Stimulated activated CD8-positive, alpha-beta memory T cell treated with anti-CD3 and anti-CD28 coated beads, Interleukin-7, amount 100 ng/mL, for 1 hour (primary cell): ENCODE results near the gene UBAP1L.
"Not testable (repeated sequence)": the region's sequence is repeated elsewhere in the genome, so short reads cannot be mapped to it uniquely, and the experiment has no call there.

Source experiments
- DNase-seq, 2 donors: peaks; one replicate each; pipeline ENCODE4 v3.0.0-alpha.2; 2020; ENCODE audit warnings: low read depth in 2 of 2

UBAP1L gene

DNA sequence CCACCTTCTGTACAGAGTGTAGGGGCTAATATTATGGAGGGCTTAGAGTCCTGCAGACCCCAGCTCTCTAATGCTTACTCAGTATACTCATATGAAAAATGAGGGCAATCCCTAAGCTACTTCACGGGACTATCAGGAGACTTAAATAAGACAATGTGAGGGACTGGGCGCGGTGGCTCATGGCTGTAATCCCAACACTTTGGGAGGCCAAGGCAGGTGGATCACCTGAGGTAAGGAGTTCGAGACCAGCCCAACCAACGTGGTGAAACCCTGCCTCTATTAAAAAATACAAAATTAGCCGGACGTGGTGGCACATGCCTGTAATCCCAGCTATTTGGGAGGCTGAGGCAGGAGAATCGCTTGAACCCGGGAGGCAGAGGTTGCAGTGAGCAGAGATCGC is 15.2 kb downstream of the UBAP1L start:
- not testable (repeated sequence) for DNase-seq

DNA sequence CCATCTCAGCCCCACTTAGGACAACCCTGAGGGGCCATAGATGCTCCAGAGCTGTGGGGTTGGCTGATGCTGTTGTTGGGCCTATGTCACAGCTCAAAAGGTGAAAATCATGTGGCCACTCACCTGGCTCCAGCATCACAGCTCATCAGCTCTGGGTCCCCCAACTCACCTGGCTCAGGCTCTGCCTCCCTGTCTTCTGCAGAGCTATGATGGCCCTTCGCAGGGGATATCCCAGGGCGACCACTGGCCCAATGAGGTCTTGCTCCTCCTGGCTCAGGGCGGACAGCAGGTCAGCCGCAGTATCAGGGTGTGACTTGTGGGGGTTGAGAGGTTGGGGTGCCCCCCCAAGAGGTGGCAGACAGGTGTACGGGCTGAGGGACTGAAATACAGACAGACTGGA is 15.7 kb downstream of the UBAP1L start:
- no peak for DNase-seq

DNA sequence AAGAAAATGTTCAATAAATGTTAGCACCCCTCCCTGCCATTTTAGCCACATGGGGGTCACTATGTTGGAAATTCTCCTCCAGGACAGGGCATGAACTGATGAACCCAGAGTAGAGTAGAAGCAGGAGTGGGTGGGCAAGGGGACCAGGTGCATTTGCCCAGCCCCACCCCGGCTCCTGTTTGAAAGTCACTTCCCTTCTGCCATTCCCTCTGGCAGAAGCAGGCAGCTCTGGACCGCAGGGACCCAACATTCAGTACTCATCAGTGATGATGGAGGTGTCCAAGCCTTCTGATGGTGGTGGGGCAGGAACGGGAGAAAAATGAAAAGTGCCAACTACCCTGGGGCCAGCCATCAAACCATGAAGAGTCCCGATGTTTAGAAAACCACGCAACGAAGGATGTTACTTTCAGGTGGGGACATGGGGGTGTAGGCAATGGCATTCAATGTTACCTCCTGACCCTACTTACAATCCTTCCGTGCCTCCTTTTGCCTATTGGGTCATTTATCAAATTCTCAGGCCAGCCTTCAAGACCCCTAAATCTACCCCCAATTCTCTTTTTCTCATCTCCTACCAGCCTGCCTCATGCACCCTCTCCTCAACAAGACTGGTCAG is 17.2 kb downstream of the UBAP1L start:
- no peak for DNase-seq

- DNase-seq: no peak
Observed at GRCh38 chr15:65096481-65097385, 18.3 kb downstream of the UBAP1L start.

- DNase-seq: no peak
Observed at GRCh38 chr15:65095747-65096104, 19.3 kb downstream of the UBAP1L start.

GRCh38 chr15:65095011-65095746 is 19.8 kb downstream of the UBAP1L start:
- DNase-seq: no peak

DNA sequence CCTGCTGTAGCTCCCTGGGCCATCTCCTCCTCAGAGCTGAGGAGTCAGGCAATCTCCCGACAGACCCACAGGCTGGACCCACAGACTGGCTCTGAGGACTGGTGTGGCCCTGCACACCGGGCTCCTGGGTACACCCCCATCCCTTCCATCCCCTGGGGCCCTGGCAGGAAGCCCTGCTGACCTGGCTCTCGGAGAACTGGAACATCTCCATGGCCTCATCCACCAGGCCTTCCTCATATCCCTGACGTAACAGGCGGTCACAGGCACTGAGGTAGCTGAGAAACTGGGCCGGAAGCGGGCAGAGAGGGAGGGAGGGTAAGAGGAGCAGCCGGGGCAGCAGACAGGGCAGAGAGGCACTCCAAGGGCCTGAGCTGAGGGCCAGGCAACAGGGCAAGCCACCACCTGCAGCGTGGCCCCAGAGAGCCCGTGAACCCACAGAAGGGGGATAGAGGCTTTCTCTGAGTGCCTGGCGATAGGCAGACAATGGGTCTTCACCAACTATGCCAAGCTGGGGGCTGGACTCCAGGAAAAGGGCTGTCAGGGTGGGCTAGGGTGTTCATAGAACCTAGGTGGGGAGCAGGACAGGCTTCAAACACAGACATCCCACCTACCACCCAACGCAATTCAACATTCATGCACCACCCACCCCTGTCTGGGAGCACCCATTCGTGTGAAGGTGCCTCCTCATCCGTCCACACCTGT is 20.6 kb downstream of the UBAP1L start:
- DNase-seq: no peak

DNA sequence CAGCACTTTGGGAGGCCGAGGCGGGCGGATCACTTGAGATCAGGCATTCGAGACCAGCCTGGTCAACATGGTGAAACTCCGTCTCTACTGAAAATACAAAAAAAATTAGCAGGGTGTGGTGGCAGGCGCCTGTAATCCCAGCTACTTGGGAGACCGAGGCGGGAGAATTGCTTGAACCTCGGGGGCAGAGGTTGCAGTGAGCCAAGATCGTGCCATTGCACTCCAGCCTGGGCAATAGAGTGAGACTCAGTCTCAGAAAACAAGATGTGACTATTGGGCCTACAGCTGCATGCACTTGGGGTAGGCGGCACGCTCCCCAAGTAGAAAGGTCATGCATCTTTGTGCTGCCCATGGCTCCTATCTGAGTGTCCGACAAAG is 21.2 kb downstream of the UBAP1L start:
- DNase-seq: not testable (repeated sequence)

DNA sequence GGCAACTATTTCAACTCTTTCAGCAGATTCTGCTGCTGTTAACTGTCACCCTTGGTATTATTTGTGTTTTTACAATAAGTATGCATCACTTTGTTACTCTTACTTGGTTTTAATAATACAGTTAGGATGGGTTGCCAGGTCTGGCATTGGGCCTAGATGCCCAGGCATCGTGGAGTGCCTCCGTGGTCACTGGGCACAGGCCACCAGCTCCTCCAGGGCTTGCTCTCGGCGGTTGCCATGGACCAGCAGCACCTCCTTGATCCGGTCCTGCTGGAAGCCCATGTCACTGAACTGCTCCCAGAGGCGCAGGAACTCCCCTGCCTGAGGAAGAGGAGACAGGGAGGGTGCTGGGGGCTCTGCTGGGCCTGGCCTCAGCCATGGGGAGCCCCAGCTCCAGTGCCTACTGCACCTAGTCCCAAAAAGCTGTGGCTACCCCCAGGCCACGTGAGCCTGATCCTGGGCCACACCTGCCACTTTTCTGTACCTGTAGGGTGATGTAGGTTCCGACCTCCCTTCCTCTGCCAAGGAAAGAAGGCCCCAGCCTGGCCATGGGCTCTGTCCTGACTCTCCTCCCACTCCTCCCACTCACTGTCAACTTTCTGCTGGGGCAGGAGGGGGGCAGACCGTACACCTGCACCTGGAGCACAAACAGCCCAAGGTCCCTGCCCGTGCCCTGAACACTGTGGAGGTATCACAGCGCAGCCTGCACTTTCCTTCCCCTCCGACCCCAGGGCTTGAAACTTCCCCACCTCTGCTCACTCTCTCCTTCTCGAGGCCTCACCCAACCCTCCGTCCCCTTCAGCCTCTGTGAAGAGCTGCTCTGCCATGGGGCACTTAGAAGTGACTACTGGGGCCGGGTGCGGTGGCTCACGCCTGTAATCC is 21.8 kb downstream of the UBAP1L start:
- DNase-seq: no peak

GRCh38 chr15:65091946-65092770 is 22.8 kb downstream of the UBAP1L start:
- no peak for DNase-seq

DNA sequence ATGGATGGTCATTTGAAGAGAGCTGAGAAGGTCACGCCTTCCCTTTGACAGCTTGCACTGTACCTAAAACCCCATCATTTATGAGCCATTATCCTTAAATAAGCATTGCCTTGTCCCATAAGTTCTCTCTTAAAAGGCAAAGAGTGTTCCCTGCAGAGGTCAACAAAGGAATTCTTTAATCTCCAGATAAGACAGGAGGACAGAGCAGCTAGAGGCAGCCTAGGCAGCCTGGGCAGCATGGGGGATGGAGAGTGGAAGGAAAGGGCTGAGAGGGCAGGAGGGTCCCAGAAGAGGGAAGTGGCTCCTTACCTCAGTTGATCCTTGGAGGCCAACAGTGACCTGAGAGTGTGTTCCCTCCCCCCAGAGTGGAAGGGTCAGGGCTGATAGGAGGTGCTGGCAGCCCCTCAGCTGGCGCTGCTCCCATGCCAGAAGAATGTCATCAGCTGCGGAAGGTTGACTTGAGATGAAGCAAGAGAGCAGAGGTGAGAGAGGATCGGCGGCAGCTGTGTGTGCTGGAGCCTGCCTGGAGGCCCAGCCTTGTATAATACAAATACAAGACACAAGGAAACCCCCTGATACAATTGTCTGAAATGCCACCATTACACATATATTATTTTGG is 25.7 kb downstream of the UBAP1L start:
- no peak for DNase-seq

DNA sequence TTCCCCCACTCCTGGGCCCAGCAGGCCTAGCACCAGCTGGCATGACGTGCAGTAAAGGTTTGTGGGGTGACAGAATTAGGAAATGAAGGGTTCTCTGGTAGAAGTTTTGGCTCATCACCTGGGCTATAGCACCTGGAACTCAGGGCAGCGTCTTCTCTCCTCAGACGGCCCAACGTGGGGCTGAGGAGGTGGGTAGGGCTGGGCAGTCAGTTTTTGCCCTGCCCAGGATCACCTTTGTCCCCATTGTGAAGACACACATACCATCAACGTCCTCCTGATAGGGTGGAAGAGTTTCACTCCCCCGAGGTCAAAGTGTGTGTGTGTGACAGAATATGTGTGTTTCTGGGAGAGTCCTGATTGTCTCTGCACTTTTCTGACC is 26.4 kb downstream of the UBAP1L start:
- DNase-seq: no peak

GRCh38 chr15:65087873-65088642 is 26.9 kb downstream of the UBAP1L start:
- DNase-seq: no peak

DNA sequence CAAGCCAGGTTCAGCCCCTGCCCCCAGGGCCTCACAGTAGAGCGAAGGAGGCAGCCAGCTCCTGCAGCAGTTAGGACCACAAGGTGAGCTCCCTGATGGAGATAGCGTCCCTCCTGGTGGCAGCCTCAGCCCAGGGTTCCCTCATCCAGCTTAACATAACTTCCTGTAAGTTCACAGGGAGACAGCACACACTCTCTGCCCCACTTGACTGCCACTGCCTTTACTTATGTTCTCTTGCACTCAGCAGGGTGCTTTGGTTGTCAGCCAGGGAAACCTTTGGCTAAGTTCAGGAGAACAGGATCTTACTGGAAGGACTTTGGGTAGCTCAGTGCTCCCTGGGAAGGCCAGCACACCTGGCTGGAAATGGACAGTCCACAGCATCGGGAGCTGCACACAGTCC is 27.6 kb downstream of the UBAP1L start:
- DNase-seq: no peak

DNA sequence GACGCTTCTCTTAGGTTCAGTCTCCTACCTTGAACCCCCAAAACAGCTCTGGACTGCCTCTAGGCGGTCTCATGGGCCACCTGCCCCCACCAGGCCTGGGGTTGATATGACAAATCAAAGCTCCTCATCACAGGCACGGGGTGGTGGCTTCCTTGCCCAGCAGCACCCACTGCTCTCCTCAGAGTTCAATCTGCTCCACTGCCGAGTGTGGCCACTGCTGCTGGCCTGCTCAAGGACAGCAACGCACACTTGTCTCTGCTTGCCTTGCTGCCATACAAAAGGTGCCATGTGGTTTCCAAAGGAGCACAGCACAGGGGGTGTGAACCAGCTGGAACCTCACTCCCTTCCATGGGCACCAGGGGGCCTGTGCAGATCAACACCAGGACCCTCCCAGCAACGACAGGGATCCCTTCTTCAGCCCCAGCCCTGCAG is 28.3 kb downstream of the UBAP1L start:
- no peak for DNase-seq

DNA sequence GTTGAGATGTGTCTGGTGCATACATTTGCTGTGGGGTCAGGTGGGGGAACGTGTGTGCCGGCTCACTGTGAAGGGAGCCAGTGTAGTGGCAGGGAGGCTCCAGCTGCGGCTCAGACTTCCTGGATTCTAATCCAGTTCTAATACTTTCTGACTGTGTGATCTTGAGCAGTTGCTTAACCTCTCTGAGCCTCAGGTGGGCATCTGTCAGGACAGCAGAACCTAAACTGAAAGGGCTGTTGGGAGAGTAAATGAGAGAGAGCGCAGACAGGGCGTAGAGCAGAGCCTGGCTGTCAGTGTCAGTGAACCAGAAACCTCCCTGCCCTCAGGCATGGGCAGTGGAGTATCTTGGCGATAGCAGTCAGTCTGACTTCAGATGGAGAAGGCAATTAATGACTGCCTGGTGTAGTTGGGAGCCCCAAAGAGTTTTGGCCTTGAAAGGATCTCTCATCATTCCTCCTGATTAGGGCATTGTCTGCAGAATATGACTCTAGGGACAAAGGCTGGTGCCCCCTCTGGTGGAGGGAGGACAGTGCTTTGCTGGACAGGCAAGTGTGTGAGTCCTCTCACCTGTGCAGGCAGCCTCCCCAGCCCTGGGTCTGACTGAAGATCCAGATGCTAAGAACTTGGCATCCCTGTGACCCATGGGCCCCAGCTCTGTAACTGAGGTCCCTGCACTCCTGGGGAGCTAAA is 28.9 kb downstream of the UBAP1L start:
- no peak for DNase-seq

DNA sequence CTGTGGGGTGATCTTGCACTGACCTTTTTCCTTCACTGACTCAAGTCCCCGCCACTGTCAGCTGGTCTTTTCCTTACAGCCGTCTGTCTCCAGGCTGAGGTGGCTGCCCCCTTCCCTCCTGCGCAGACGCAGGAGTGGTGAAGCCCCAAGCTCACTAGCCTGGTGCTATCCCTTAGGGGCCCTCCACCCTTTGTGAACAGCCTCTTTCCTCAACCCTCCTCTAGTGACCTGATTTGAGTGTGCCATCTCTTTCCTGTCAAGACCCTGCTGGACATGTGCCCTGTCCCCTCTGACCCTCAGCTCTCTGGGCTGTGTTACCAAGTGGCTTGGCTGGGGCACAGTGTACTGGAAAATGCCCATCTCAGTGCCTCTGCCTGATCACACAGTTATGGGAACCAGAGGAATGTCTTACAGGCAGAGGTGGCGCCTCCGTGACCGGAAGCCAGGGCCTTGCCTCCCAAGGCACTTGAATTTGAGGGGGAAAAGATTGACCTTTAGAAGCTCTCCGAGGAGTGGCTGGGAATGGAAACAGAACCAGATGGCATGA is 29.7 kb downstream of the UBAP1L start:
- no peak for DNase-seq
